Activated CD8-positive, alpha-beta T cell treated with anti-CD3 and anti-CD28 coated beads for 36 hours (primary cell): ENCODE data around the gene DACH1. TPM values are rescaled to one million over a fixed set of nuclear protein-coding genes. Genes with fewer than 3 reads are reported as not detected.

Experiments used
- ATAC-seq: fragments of 200-7000 bp; cut with Tn5 transposase; one replicate; pipeline ENCODE4 v1.10.0; 2021; ENCODE audit warnings: mild to moderate bottlenecking, moderate library complexity
- CTCF ChIA-PET: fragments of 350-600 bp; sonication (Branson Sonifier 250); formaldehyde crosslinking; loops from one replicate; lab custom pipeline; 2021; ENCODE audit warnings: antibody characterized with exemption; lab: Charles Lee
- POLR2A ChIA-PET: fragments of 350-600 bp; sonication (Branson Sonifier 250); formaldehyde crosslinking; loops from one replicate; lab custom pipeline; 2021; ENCODE audit warnings: antibody characterized with exemption; lab: Charles Lee
- DNase-seq: peaks from one replicate; pipeline ENCODE4 v3.0.0-alpha.2; 2020
- H3K27ac Mint-ChIP-seq: one replicate; pipeline ENCODE4 v1.8.0; 2021; ENCODE audit warnings: mild to moderate bottlenecking, mixed read lengths
- H3K27me3 Mint-ChIP-seq: one replicate; pipeline ENCODE4 v1.8.0; 2021; ENCODE audit warnings: mixed read lengths
- H3K36me3 Mint-ChIP-seq: one replicate; pipeline ENCODE4 v1.8.0; 2021; ENCODE audit warnings: low read depth, mixed read lengths
- H3K4me1 Mint-ChIP-seq: one replicate; pipeline ENCODE4 v1.8.0; 2021; ENCODE audit warnings: low read depth, mixed read lengths
- H3K4me3 Mint-ChIP-seq: one replicate; pipeline ENCODE4 v1.8.0; 2021; ENCODE audit warnings: mild to moderate bottlenecking, moderate library complexity, mixed read lengths
- H3K9me3 Mint-ChIP-seq: one replicate; pipeline ENCODE4 v1.8.0; 2021; ENCODE audit warnings: mixed read lengths
- intact Hi-C: fragments of 100-400 bp; cut with micrococcal nuclease; formaldehyde crosslinking; loops from one replicate; pipeline ENCODE4 v1.10.0; 2022
- total RNA-seq, 2 experiments: library from RNA; stranded (reverse); gene quantifications; one replicate each; pipeline ENCODE4 v1.2.3, GENCODE V29; 2021
- TF ChIP-seq, protein P1 (sequence below): fragments of 200-600 bp; IDR thresholded peaks from one replicate; pipeline ENCODE4 v1.8.0; 2022; ENCODE audit warnings: antibody characterized with exemption, mild to moderate bottlenecking

Gene DACH1
- total RNA-seq, 2 experiments from 2014 or later: not detected

DNA sequence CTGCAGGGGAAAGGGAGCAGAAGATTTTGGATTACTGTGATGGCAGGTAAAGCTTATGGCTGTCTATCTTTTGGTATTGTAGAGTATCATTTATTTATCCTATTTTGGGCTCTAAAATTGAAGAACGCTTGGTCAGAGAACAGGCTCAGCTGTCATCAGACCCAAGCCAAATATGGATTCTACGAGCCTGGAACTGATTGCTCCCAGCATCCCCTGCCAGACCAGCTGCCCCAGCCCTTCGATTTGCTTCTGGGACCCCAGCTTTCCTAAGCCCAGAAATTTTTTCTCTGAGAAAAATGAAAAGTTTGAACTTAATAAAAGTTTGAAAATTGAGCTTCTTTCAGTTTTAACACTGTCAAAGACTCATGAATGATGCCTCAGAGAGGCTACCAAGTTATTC lies 472.8 kb downstream of the DACH1 start:
- H3K27me3 Mint-ChIP-seq: no peaks in the 10 kb centered on the region
- DNase-seq (no peak), ATAC-seq (no peak)
- peaks cover 2% of the 10 kb centered on the region for H3K9me3 Mint-ChIP-seq
- no peaks in the 10 kb centered on the region for H3K36me3 Mint-ChIP-seq
- no peak overlapping the region for H3K27ac Mint-ChIP-seq
- POLR2A ChIA-PET: no interaction called here
- CTCF ChIA-PET: no interaction called here
- TF ChIP-seq, protein P1, sequence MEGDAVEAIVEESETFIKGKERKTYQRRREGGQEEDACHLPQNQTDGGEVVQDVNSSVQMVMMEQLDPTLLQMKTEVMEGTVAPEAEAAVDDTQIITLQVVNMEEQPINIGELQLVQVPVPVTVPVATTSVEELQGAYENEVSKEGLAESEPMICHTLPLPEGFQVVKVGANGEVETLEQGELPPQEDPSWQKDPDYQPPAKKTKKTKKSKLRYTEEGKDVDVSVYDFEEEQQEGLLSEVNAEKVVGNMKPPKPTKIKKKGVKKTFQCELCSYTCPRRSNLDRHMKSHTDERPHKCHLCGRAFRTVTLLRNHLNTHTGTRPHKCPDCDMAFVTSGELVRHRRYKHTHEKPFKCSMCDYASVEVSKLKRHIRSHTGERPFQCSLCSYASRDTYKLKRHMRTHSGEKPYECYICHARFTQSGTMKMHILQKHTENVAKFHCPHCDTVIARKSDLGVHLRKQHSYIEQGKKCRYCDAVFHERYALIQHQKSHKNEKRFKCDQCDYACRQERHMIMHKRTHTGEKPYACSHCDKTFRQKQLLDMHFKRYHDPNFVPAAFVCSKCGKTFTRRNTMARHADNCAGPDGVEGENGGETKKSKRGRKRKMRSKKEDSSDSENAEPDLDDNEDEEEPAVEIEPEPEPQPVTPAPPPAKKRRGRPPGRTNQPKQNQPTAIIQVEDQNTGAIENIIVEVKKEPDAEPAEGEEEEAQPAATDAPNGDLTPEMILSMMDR: no peak
- no peaks in the 10 kb centered on the region for H3K4me1 Mint-ChIP-seq
- no peak overlapping the region for H3K4me3 Mint-ChIP-seq
- intact Hi-C loops: no loop called here
